Activated CD4-positive, alpha-beta memory T cell treated with anti-CD3 and anti-CD28 coated beads, Interleukin-2, amount 10 ng/mL, durations not matched to agents 7 days and 5 days (primary cell): ENCODE measurements around the gene CYGB. TPM values are rescaled to one million over a fixed set of nuclear protein-coding genes. Genes with fewer than 3 reads are reported as not detected.

ENCODE experiments used
- CTCF ChIA-PET: fragments of 350-600 bp; sonication (Branson Sonifier 250); formaldehyde crosslinking; loops from one replicate; lab custom pipeline; 2021; ENCODE audit warnings: antibody characterized with exemption, inconsistent platforms; lab: Charles Lee
- POLR2A ChIA-PET: fragments of 350-600 bp; sonication (Branson Sonifier 250); formaldehyde crosslinking; loops from one replicate; lab custom pipeline; 2021; ENCODE audit warnings: antibody characterized with exemption; lab: Charles Lee
- DNase-seq: peaks from one replicate; pipeline ENCODE4 v3.0.0-alpha.2; 2020
- H3K27ac Mint-ChIP-seq: one replicate; pipeline ENCODE4 v1.8.0; 2021; ENCODE audit warnings: mild to moderate bottlenecking, mixed read lengths
- H3K27me3 Mint-ChIP-seq: one replicate; pipeline ENCODE4 v1.8.0; 2021; ENCODE audit warnings: mixed read lengths
- H3K36me3 Mint-ChIP-seq: one replicate; pipeline ENCODE4 v1.8.0; 2021; ENCODE audit warnings: low read depth, mixed read lengths
- H3K4me1 Mint-ChIP-seq: one replicate; pipeline ENCODE4 v1.8.0; 2021; ENCODE audit warnings: mixed read lengths
- H3K4me3 Mint-ChIP-seq: one replicate; pipeline ENCODE4 v1.8.0; 2021; ENCODE audit warnings: mild to moderate bottlenecking, mixed read lengths
- H3K9me3 Mint-ChIP-seq: one replicate; pipeline ENCODE4 v1.8.0; 2021; ENCODE audit warnings: mixed read lengths
- total RNA-seq, 2 experiments: library from RNA; stranded (reverse); gene quantifications; one replicate each; pipeline ENCODE4 v1.2.3, GENCODE V29; 2021

The CYGB gene
- total RNA-seq, 2 experiments from 2014 or later: not detected

- Mint-ChIP-seq H3K27me3 (no peaks in the 10 kb centered on the region), H3K4me3 (no peak overlapping the region), H3K4me1 (no peaks in the 10 kb centered on the region), H3K36me3 (peaks cover 6% of the 10 kb centered on the region), H3K9me3 (no peaks in the 10 kb centered on the region), H3K27ac (no peak overlapping the region)
- POLR2A ChIA-PET: interaction anchor here (1.4 kb wide), 1 partner anchor 23 kb away, joined by 4 read pairs; the partner anchor contains the start of gene RHBDF2
- CTCF ChIA-PET: interaction anchor here (1.4 kb wide), 1 partner anchor 11 kb away, joined by 3 read pairs; the partner anchor contains the start of gene AANAT
- DNase-seq: no peak
Measured at GRCh38 chr17:76478097-76478496, 59.4 kb downstream of the CYGB start.

GRCh38 chr17:76477576-76477975 is 59.9 kb downstream of the CYGB start:
- no peaks in the 10 kb centered on the region for H3K9me3 Mint-ChIP-seq
- H3K27ac Mint-ChIP-seq: no peak overlapping the region
- no peak overlapping the region for H3K4me3 Mint-ChIP-seq
- no peaks in the 10 kb centered on the region for H3K27me3 Mint-ChIP-seq
- ChIA-PET POLR2A (interaction anchor here (0.9 to 1.4 kb wide), 2 partner anchors 16 to 24 kb away, joined by 3 to 4 read pairs; partner anchors contain the start of gene RHBDF2), CTCF (interaction anchor here (1.4 kb wide), 1 partner anchor 10 kb away, joined by 3 read pairs; the partner anchor contains the start of gene AANAT)
- peaks cover 9% of the 10 kb centered on the region for H3K36me3 Mint-ChIP-seq
- DNase-seq: no peak
- no peaks in the 10 kb centered on the region for H3K4me1 Mint-ChIP-seq

Other genes with a start within 250 kb of the CYGB start
- 1 to 10 TPM; 1.4 to 1.9 TPM for gene QRICH2, start 229.4 kb downstream of the CYGB start, total RNA-seq
- 10 to 100 TPM; 59.9 to 66.7 TPM for gene PRPSAP1, start 183.8 kb downstream of the CYGB start, total RNA-seq
- gene SPHK1, start 153.1 kb downstream of the CYGB start, total RNA-seq: 1 to 10 TPM; 2.8 to 3.4 TPM
- gene UBE2O, start 84.6 kb downstream of the CYGB start, total RNA-seq: 10 to 100 TPM; 26.5 to 28.9 TPM
- gene AANAT, start 70.1 kb downstream of the CYGB start, total RNA-seq: not detected
- 10 to 100 TPM; 33.2 to 33.8 TPM for gene RHBDF2, start 36.3 kb downstream of the CYGB start, total RNA-seq
- not detected for gene PRCD, start 2.3 kb upstream of the CYGB start, total RNA-seq
- gene ST6GALNAC2, start 48.2 kb upstream of the CYGB start, total RNA-seq: under 1 TPM; 0.25 to 0.65 TPM
- 1 to 10 TPM; 3.1 to 4.0 TPM for gene ST6GALNAC1, start 106.0 kb upstream of the CYGB start, total RNA-seq
- gene MXRA7, start 173.3 kb upstream of the CYGB start, total RNA-seq: 1 to 10 TPM; 7.5 to 8.5 TPM
- 10 to 100 TPM; 66.8 to 68.0 TPM for gene JMJD6, start 188.9 kb upstream of the CYGB start, total RNA-seq
- gene METTL23, start 189.1 kb upstream of the CYGB start, total RNA-seq: 10 to 100 TPM; 43.0 to 48.0 TPM
- gene SRSF2, start 199.6 kb upstream of the CYGB start, total RNA-seq: 100 to 1,000 TPM; 316 to 325 TPM
- gene MFSD11, start 200.4 kb upstream of the CYGB start, total RNA-seq: 10 to 100 TPM; 24.5 to 28.2 TPM